Skeletal muscle tissue (tissue), 4 donors: Measurements from ENCODE around the gene CDC7. TPM values are rescaled to one million over a fixed set of nuclear protein-coding genes. Genes with fewer than 3 reads are reported as not detected.

Source experiments
- H3K27ac ChIP-seq: one replicate; pipeline ENCODE4 v1.7.0; 2013; ENCODE audit warnings: mild to moderate bottlenecking, low read depth, low read length, inconsistent platforms
- H3K27me3 ChIP-seq, 3 donors: one replicate each; pipeline ENCODE4 v1.7.0; 2013; ENCODE audit warnings: low read length in 3 of 3; ENCODE audit not compliant: control insufficient read depth in 3 of 3, insufficient read depth in 3 of 3
- H3K36me3 ChIP-seq, 3 donors: one replicate each; pipeline ENCODE4 v1.7.0; 2013; ENCODE audit warnings: low read length in 3 of 3; ENCODE audit not compliant: control insufficient read depth in 3 of 3, insufficient read depth in 3 of 3
- H3K4me1 ChIP-seq, 3 donors: one replicate each; pipeline ENCODE4 v1.7.0; 2013; ENCODE audit warnings: low read length in 3 of 3, mild to moderate bottlenecking in 3 of 3; ENCODE audit not compliant: control insufficient read depth in 3 of 3, insufficient read depth in 3 of 3
- H3K4me3 ChIP-seq, 3 donors: one replicate each; pipeline ENCODE4 v1.7.0; 2013; ENCODE audit warnings: low read length in 3 of 3
- H3K9ac ChIP-seq, 3 donors: one replicate each; pipeline ENCODE4 v1.7.0; 2013; ENCODE audit warnings: low read length in 3 of 3, mild to moderate bottlenecking in 3 of 3, moderate library complexity in 2 of 3, low read depth in 1 of 3
- H3K9me3 ChIP-seq, 3 donors: one replicate each; pipeline ENCODE4 v1.7.0; 2013; ENCODE audit warnings: low read length in 3 of 3; ENCODE audit not compliant: control insufficient read depth in 3 of 3
- total RNA-seq: library from RNA; depleted of rRNA; stranded (reverse); fragments of >200 nt; gene quantifications from one replicate; pipeline ENCODE4 v1.2.3, GENCODE V29; 2014
- donor health status: Osteomylitis.

CDC7 gene
- total RNA-seq, 1 donor from 2014 or later, result 9.4 TPM

DNA sequence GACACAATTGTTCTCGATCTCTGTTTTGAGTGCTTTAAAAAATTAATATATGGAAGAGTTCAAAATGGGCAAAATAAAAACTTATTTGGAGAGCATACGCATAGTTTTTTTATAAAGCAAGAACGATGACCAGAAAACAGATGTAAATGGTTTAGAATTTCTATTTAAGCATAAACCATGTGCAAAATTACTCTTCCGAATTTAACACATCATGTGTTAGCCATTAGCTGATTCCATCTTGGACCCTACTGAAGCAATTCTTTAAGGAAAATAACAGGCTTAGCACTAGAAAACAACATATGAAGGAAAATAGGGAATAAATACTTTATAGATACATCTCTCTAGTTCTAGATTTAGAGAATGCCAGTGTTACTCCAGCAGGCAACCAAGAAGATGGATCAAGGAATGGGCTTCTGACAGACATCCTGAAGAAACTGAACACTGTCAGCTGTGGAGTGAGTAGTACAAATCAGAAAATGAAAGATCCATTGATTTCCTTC is 26.7 kb downstream of the CDC7 start:
- Histone ChIP-seq H3K9me3 (no peaks in the 10 kb centered on the region), H3K27me3 (no peaks in the 10 kb centered on the region), H3K4me1 (no peaks in the 10 kb centered on the region), H3K4me3 (no peak overlapping the region), H3K9ac (no peak overlapping the region), H3K27ac (no peak overlapping the region), H3K36me3 (no peaks in the 10 kb centered on the region)

- H3K27ac ChIP-seq, result no peak overlapping the region
- H3K4me3 ChIP-seq, result no peak overlapping the region
- H3K36me3 ChIP-seq, result no peaks in the 10 kb centered on the region
- H3K9ac ChIP-seq, result no peak overlapping the region
- no peaks in the 10 kb centered on the region for H3K4me1 ChIP-seq
- no peaks in the 10 kb centered on the region for H3K9me3 ChIP-seq
- H3K27me3 ChIP-seq, result no peaks in the 10 kb centered on the region
Observed at GRCh38 chr1:91527781-91528180, 27.1 kb downstream of the CDC7 start.

DNA sequence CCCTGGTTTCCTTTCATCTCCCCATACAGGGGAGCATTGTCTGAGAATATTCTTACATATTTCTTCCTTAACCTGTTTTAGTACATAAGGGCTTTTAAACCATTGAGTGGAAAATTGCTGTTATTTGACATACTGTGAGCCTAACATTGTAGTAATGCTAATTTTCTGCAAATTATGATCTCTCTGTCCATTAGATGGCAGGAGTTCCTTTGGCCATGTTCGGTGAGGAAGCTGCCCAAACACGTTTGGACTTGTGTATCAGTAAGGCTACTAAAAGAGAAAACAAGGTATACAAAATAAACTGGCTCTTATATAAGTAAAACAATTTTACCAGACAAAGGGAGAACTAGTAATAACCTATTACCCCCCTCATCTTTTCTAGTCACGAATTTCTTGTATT is 29.2 kb downstream of the CDC7 start:
- no peaks in the 10 kb centered on the region for H3K4me1 ChIP-seq
- H3K36me3 ChIP-seq, result no peaks in the 10 kb centered on the region
- no peak overlapping the region for H3K4me3 ChIP-seq

GRCh38 chr1:91533361-91534024 is 32.8 kb downstream of the CDC7 start:
- Histone ChIP-seq H3K9ac (no peak overlapping the region), H3K4me3 (no peak overlapping the region), H3K9me3 (no peaks in the 10 kb centered on the region), H3K27ac (no peak overlapping the region), H3K36me3 (no peaks in the 10 kb centered on the region), H3K4me1 (peaks cover 0 to 2% (median 0%) of the 10 kb centered on the region in 3 donors), H3K27me3 (no peaks in the 10 kb centered on the region)

More for the DNA sequence above, 29.2 kb downstream of the CDC7 start:
- H3K27me3 ChIP-seq, result no peaks in the 10 kb centered on the region
- H3K9ac ChIP-seq, result no peak overlapping the region
- no peaks in the 10 kb centered on the region for H3K9me3 ChIP-seq
- H3K27ac ChIP-seq, result no peak overlapping the region

GRCh38 chr1:91535441-91535840 is 34.8 kb downstream of the CDC7 start:
- H3K27me3 ChIP-seq, result no peaks in the 10 kb centered on the region
- peaks cover 0 to 2% (median 0%) of the 10 kb centered on the region in 3 donors for H3K4me1 ChIP-seq
- H3K36me3 ChIP-seq, result no peaks in the 10 kb centered on the region
- no peak overlapping the region for H3K27ac ChIP-seq
- no peak overlapping the region for H3K4me3 ChIP-seq
- no peaks in the 10 kb centered on the region for H3K9me3 ChIP-seq
- no peak overlapping the region for H3K9ac ChIP-seq

GRCh38 chr1:91537281-91537986 is 36.8 kb downstream of the CDC7 start:
- no peaks in the 10 kb centered on the region for H3K9me3 ChIP-seq
- peaks cover 0 to 2% (median 0%) of the 10 kb centered on the region in 3 donors for H3K4me1 ChIP-seq
- H3K27me3 ChIP-seq, result no peaks in the 10 kb centered on the region
- H3K4me3 ChIP-seq, result no peak overlapping the region
- no peak overlapping the region for H3K27ac ChIP-seq
- H3K9ac ChIP-seq, result no peak overlapping the region
- H3K36me3 ChIP-seq, result no peaks in the 10 kb centered on the region

GRCh38 chr1:91537987-91538304 is 37.3 kb downstream of the CDC7 start:
- Histone ChIP-seq H3K9me3 (no peaks in the 10 kb centered on the region), H3K9ac (no peak overlapping the region)

GRCh38 chr1:91540910-91541309 is 40.3 kb downstream of the CDC7 start:
- H3K27me3 ChIP-seq, result peaks cover 0 to under 1% (median 0%) of the 10 kb centered on the region in 3 donors
- peaks cover 0 to 2% (median 0%) of the 10 kb centered on the region in 3 donors for H3K4me1 ChIP-seq
- no peak overlapping the region for H3K4me3 ChIP-seq
- H3K36me3 ChIP-seq, result no peaks in the 10 kb centered on the region
- H3K9me3 ChIP-seq, result no peaks in the 10 kb centered on the region
- H3K9ac ChIP-seq, result no peak overlapping the region
- no peak overlapping the region for H3K27ac ChIP-seq

More at GRCh38 chr1:91537987-91538304, 37.3 kb downstream of the CDC7 start:
- H3K27ac ChIP-seq, result no peak overlapping the region
- no peaks in the 10 kb centered on the region for H3K27me3 ChIP-seq
- H3K36me3 ChIP-seq, result no peaks in the 10 kb centered on the region
- peaks cover 0 to 2% (median 0%) of the 10 kb centered on the region in 3 donors for H3K4me1 ChIP-seq
- no peak overlapping the region for H3K4me3 ChIP-seq

DNA sequence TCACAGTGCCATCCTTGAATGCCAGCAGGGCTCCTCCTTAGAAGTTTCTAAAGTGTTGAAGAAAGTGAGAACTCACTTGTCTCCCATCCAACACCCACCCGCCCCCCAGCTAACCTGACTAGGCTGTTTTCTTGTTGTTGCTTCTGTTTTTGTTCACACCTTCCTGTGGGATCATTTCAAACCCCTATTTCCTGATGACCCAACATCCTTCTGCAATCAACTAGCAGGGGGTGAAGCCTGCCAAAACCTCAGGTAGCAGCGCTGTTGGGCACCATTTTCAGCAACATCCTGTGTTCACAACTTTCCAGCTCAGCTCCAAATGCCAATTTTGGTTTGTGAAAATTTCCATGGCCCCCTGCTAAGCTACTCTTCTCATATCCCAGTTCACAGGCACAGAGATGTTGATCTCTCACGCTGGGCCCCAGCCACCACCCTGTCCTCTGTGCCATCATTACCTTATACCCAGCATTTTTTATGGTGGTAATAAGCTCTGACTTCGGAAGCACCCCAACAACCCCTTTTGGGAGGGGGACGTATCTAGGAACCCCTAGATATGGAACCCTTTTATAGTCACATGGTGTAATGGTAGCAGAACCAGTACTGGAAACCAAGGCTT is 41.4 kb downstream of the CDC7 start:
- Histone ChIP-seq H3K27ac (no peak overlapping the region), H3K4me3 (no peak overlapping the region), H3K9me3 (no peaks in the 10 kb centered on the region), H3K9ac (no peak overlapping the region), H3K36me3 (no peaks in the 10 kb centered on the region), H3K27me3 (peaks cover 0 to 9% (median 0%) of the 10 kb centered on the region in 3 donors), H3K4me1 (peaks cover 0 to 2% (median 0%) of the 10 kb centered on the region in 3 donors)
